RWPE2 (cell line): ENCODE results near the gene MNT.

Source experiments
- ATAC-seq: fragments of 200-7000 bp; cut with Tn5 transposase; 3 replicates; pipeline ENCODE4 v1.9.1; 2021; ENCODE audit warnings: low read depth
- DNase-seq: peaks from one replicate; pipeline ENCODE4 v3.0.0-alpha.2; 2020; ENCODE audit warnings: low spot score
- H3K27ac ChIP-seq: fragments of 450-650 bp; 2 replicates; pipeline ENCODE4 v1.5.1; 2017; ENCODE audit warnings: mild to moderate bottlenecking; ENCODE audit not compliant: poor library complexity, severe bottlenecking
- H3K27me3 ChIP-seq: fragments of 250-450 bp; sonication (Bioruptor Pico); 2 replicates; pipeline ENCODE4 v1.5.1; 2021; ENCODE audit warnings: mild to moderate bottlenecking, moderate library complexity; ENCODE audit not compliant: insufficient read depth, poor library complexity, severe bottlenecking
- H3K36me3 ChIP-seq: fragments of 250-450 bp; sonication (Bioruptor Pico); 2 replicates; pipeline ENCODE4 v1.5.1; 2020; ENCODE audit warnings: low read depth, mild to moderate bottlenecking, moderate library complexity
- H3K4me1 ChIP-seq: fragments of 250-450 bp; sonication (Bioruptor Pico); 2 replicates; pipeline ENCODE4 v1.5.1; 2021; ENCODE audit warnings: mild to moderate bottlenecking, moderate library complexity; ENCODE audit not compliant: insufficient read depth, poor library complexity, severe bottlenecking
- H3K4me3 ChIP-seq: fragments of 250-450 bp; sonication (Bioruptor Pico); 2 replicates; pipeline ENCODE4 v1.5.1; 2021; ENCODE audit warnings: mild to moderate bottlenecking, moderate library complexity; ENCODE audit not compliant: severe bottlenecking
- H3K9me3 ChIP-seq: fragments of 250-450 bp; sonication (Bioruptor Pico); 2 replicates; pipeline ENCODE4 v1.5.1; 2021; ENCODE audit warnings: mild to moderate bottlenecking, moderate library complexity; ENCODE audit not compliant: severe bottlenecking
- TF ChIP-seq, protein P1 (sequence below): fragments of 450-650 bp; IDR thresholded peaks from one replicate; pipeline ENCODE4 v1.5.1; 2017; ENCODE audit warnings: mild to moderate bottlenecking, moderate library complexity; ENCODE audit not compliant: poor library complexity, severe bottlenecking

The MNT gene

DNA sequence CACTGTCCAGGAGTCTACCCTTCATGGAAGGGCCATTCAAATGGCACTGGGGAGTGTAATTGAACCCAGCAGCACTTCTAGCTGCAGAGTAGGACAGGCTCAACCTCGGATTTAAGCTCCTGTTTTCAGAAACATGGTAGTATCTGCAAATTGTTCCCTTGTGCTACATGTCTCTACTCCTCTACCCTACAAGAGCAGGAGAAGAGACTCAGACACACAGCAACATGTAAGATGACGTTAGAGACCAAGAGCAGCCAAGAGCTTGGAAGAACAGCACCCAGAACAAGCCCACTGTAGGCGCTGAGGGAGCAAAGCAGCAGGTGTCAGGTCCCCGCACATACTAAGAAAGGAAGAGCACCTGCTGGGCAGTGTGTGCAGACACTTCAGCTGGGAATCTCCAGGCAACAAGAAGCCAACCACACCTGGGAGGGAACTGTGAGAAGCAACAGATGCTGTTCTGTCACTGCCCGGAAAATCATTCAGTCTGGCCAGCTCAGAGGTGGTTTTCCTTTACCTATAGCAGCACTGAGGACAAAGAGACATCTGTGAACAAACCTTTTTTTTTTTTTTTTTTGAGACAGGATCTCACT lies 35.6 kb upstream of the MNT start:
- H3K27me3 ChIP-seq = no peaks in the 10 kb centered on the region
- DNase-seq (no peak), ATAC-seq (no peak)
- H3K4me3 ChIP-seq = no peak overlapping the region
- H3K36me3 ChIP-seq = peaks cover 46% of the 10 kb centered on the region
- H3K4me1 ChIP-seq = peaks cover 3% of the 10 kb centered on the region
- TF ChIP-seq, protein P1, sequence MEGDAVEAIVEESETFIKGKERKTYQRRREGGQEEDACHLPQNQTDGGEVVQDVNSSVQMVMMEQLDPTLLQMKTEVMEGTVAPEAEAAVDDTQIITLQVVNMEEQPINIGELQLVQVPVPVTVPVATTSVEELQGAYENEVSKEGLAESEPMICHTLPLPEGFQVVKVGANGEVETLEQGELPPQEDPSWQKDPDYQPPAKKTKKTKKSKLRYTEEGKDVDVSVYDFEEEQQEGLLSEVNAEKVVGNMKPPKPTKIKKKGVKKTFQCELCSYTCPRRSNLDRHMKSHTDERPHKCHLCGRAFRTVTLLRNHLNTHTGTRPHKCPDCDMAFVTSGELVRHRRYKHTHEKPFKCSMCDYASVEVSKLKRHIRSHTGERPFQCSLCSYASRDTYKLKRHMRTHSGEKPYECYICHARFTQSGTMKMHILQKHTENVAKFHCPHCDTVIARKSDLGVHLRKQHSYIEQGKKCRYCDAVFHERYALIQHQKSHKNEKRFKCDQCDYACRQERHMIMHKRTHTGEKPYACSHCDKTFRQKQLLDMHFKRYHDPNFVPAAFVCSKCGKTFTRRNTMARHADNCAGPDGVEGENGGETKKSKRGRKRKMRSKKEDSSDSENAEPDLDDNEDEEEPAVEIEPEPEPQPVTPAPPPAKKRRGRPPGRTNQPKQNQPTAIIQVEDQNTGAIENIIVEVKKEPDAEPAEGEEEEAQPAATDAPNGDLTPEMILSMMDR = no peak
- no peaks in the 10 kb centered on the region for H3K9me3 ChIP-seq
- no peak overlapping the region for H3K27ac ChIP-seq

DNA sequence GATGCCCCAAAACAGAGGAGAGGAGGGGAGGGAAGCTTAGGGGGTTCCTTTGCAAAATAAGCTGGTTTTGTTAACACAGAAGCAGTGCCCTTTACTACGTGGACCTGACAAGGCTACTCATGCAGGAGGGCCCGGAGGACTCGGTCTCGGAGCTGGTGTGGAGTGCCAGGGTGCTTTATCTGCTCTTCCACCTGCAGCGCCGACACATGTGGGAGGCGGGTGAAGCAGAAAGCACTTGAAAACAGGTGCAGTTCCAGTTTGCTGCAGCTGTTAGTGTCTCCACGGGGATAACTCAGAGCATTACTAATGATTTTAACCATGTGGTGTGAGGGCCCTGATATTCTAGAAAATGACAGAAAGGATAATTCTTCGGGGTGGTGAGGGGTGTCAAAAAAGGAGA lies 35.0 kb upstream of the MNT start:
- no peak overlapping the region for H3K4me3 ChIP-seq
- H3K4me1 ChIP-seq = peaks cover 3% of the 10 kb centered on the region
- DNase-seq (no peak), ATAC-seq (no peak)
- no peaks in the 10 kb centered on the region for H3K27me3 ChIP-seq
- H3K36me3 ChIP-seq = peaks cover 40% of the 10 kb centered on the region
- H3K27ac ChIP-seq = no peak overlapping the region
- no peaks in the 10 kb centered on the region for H3K9me3 ChIP-seq
- TF ChIP-seq, protein P1 = no peak

DNA sequence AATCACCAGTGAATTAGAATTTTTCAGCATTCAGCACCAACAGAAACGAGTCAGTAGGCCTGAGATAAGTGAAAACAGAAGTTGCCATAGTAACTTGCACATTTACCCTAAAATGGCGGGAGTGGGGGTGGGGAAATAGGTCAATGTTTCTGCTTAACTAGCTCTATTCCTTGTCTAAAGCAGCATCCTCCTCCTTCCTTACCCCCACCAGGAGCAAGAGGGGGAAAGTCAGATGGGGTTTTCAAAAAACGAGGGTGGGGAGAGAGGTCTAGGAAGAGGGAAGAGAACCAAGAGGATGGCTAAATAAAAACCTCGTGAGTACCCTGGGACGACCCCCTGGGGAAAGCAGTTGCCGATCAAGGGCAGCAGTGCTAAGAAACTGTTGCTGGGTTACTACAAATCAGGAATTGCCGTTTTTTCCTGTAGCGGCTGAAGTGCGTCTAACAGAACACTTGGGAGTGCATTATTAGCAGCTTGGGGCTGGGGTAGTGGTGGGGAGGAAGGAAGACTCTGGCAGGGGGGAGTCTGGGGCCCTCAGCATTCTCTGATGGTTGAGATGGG lies 34.4 kb upstream of the MNT start:
- peaks cover 40% of the 10 kb centered on the region for H3K36me3 ChIP-seq
- H3K4me1 ChIP-seq = peaks cover 3% of the 10 kb centered on the region
- H3K9me3 ChIP-seq = no peaks in the 10 kb centered on the region
- no peak for ATAC-seq
- no peak for DNase-seq
- TF ChIP-seq, protein P1 = no peak
- H3K27ac ChIP-seq = no peak overlapping the region
- no peak overlapping the region for H3K4me3 ChIP-seq
- H3K27me3 ChIP-seq = no peaks in the 10 kb centered on the region

DNA sequence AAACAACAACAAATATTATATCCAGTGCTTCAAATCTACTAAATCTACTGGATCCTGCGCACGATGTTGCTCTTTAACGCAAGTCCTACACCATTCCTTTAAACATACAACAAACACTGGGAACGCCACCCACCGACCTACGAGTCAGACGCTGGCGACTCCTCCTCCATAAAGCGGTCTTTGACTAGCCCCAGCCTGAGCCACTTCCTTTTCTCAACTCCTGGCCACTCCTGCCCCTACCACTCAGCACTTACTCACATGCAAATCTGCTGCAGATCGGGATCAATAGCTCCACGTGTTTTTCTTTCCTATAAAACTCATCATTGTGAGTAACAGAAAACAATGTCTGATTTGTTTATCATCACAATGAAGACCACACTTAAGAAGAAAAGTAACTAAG lies 32.8 kb upstream of the MNT start:
- ATAC-seq = peak; percentile 92
- H3K27me3 ChIP-seq = no peaks in the 10 kb centered on the region
- H3K36me3 ChIP-seq = peaks cover 25% of the 10 kb centered on the region
- TF ChIP-seq, protein P1 = no peak
- DNase-seq = no peak
- H3K9me3 ChIP-seq = no peaks in the 10 kb centered on the region
- peaks cover 3% of the 10 kb centered on the region for H3K4me1 ChIP-seq
- no peak overlapping the region for H3K4me3 ChIP-seq
- H3K27ac ChIP-seq = no peak overlapping the region

DNA sequence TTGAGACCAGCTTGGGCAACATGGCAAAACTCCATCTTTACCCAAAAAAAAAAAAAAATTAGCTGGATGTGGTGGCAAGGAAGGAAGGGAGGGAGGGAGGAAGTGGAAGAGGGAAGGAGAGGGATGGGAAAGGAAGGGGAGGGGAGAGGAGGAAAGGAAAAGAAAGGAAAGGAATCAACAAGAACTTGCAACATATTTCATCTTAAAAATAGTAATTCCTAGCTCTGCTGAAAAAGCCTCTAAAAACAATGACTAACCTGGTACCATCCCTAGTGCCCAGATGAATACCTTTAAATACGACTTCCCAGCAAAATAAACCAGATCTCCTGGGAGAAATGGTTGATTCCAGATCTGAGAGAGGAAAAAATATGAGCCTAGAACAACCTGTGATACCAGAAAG lies 27.1 kb upstream of the MNT start:
- no peaks in the 10 kb centered on the region for H3K27me3 ChIP-seq
- no peak overlapping the region for H3K4me3 ChIP-seq
- H3K27ac ChIP-seq = no peak overlapping the region
- H3K4me1 ChIP-seq = peaks cover 8% of the 10 kb centered on the region
- ATAC-seq = no peak
- H3K9me3 ChIP-seq = no peaks in the 10 kb centered on the region
- TF ChIP-seq, protein P1 = no peak
- peaks cover 5% of the 10 kb centered on the region; the same call in 1 of the 2 replicates for H3K36me3 ChIP-seq
- DNase-seq = no peak
